Measurements from ENCODE around the gene BOLL. TPM values are rescaled to one million over a fixed set of nuclear protein-coding genes. Genes with fewer than 3 reads are reported as not detected.
"Not testable (repeated sequence)": the region's sequence is repeated elsewhere in the genome, so short reads cannot be mapped to it uniquely, and the experiment has no call there.

The BOLL gene
- total RNA-seq, 1 experiment from 2014 or later, result not detected

- not testable (repeated sequence) for H3K9me3 ChIP-seq, H3K27me3 ChIP-seq, H3K4me3 ChIP-seq
Observed at GRCh38 chr2:197728555-197729544, 56.3 kb downstream of the BOLL start.

GRCh38 chr2:197727011-197727410 lies 58.1 kb downstream of the BOLL start:
- no peaks in the 10 kb centered on the region for H3K36me3 ChIP-seq
- H3K27me3 ChIP-seq, result no peaks in the 10 kb centered on the region
- H3K9me3 ChIP-seq, result no peaks in the 10 kb centered on the region
- no peak overlapping the region for H3K4me3 ChIP-seq
- no peak for DNase-seq

More at GRCh38 chr2:197728555-197729544, 56.3 kb downstream of the BOLL start:
- not testable (repeated sequence) for DNase-seq, H3K36me3 ChIP-seq

- Histone ChIP-seq H3K4me3 (no peak overlapping the region), H3K36me3 (peaks cover 3% of the 10 kb centered on the region; the same call in 1 of the 2 replicates), H3K9me3 (no peaks in the 10 kb centered on the region), H3K27me3 (no peaks in the 10 kb centered on the region)
- DNase-seq, result no peak
Observed at GRCh38 chr2:197717863-197718262, 67.3 kb downstream of the BOLL start.

- H3K4me3 ChIP-seq, result no peak overlapping the region
Observed at GRCh38 chr2:197713271-197713670, 71.8 kb downstream of the BOLL start.

GRCh38 chr2:197711578-197711977 lies 73.5 kb downstream of the BOLL start:
- H3K36me3 ChIP-seq, result peaks cover 23% of the 10 kb centered on the region
- no peak for DNase-seq
- H3K27me3 ChIP-seq, result no peaks in the 10 kb centered on the region
- H3K4me3 ChIP-seq, result no peak overlapping the region
- no peaks in the 10 kb centered on the region for H3K9me3 ChIP-seq

More at GRCh38 chr2:197713271-197713670, 71.8 kb downstream of the BOLL start:
- H3K36me3 ChIP-seq, result peaks cover 21% of the 10 kb centered on the region
- no peaks in the 10 kb centered on the region for H3K9me3 ChIP-seq
- no peak for DNase-seq
- no peaks in the 10 kb centered on the region for H3K27me3 ChIP-seq

GRCh38 chr2:197710424-197711042 lies 74.6 kb downstream of the BOLL start:
- Histone ChIP-seq H3K9me3 (no peaks in the 10 kb centered on the region), H3K36me3 (peaks cover 23% of the 10 kb centered on the region)

GRCh38 chr2:197709140-197709539 lies 76.0 kb downstream of the BOLL start:
- H3K9me3 ChIP-seq, DNase-seq, H3K27me3 ChIP-seq, H3K4me3 ChIP-seq: not testable (repeated sequence)
- peaks cover 23% of the 10 kb centered on the region for H3K36me3 ChIP-seq

More at GRCh38 chr2:197710424-197711042, 74.6 kb downstream of the BOLL start:
- no peak for DNase-seq
- Histone ChIP-seq H3K4me3 (no peak overlapping the region), H3K27me3 (no peaks in the 10 kb centered on the region)

GRCh38 chr2:197708331-197708730 lies 76.8 kb downstream of the BOLL start:
- H3K9me3 ChIP-seq, result no peaks in the 10 kb centered on the region
- H3K36me3 ChIP-seq, result peaks cover 22% of the 10 kb centered on the region
- H3K4me3 ChIP-seq, result peak overlapping the region; percentile 94
- DNase-seq, result no peak
- H3K27me3 ChIP-seq, result no peaks in the 10 kb centered on the region

- no peaks in the 10 kb centered on the region for H3K9me3 ChIP-seq
- H3K27me3 ChIP-seq, result no peaks in the 10 kb centered on the region
- no peak for DNase-seq
- H3K4me3 ChIP-seq, result peak overlapping the region; percentile 94
- H3K36me3 ChIP-seq, result peaks cover 20% of the 10 kb centered on the region
Observed at GRCh38 chr2:197707316-197708213, 77.6 kb downstream of the BOLL start.

- Histone ChIP-seq H3K4me3 (peak overlapping the region; percentile 94), H3K36me3 (peaks cover 15% of the 10 kb centered on the region), H3K9me3 (no peaks in the 10 kb centered on the region), H3K27me3 (no peaks in the 10 kb centered on the region)
- DNase-seq, result no peak
Observed at GRCh38 chr2:197706839-197707207, 78.3 kb downstream of the BOLL start.

GRCh38 chr2:197705912-197706838 lies 78.9 kb downstream of the BOLL start:
- H3K36me3 ChIP-seq, result peaks cover 10% of the 10 kb centered on the region
- H3K27me3 ChIP-seq, result no peaks in the 10 kb centered on the region
- peak overlapping the region; percentile 94 for H3K4me3 ChIP-seq
- DNase-seq, result no peak
- H3K9me3 ChIP-seq, result no peaks in the 10 kb centered on the region

GRCh38 chr2:197705121-197705911 lies 79.8 kb downstream of the BOLL start, which contains the start of gene MARS2:
TSS of gene MARS2 (plus strand) at chr2:197705369. CDS start at chr2:197705406, 37 bp downstream.
- peak; percentile 91 for DNase-seq
- Histone ChIP-seq H3K36me3 (peaks cover 8% of the 10 kb centered on the region), H3K4me3 (peak within 1 kb of the TSS; percentile 94)

GRCh38 chr2:197704434-197705120 lies 80.5 kb downstream of the BOLL start:
- Histone ChIP-seq H3K4me3 (peak overlapping the region; percentile 94), H3K9me3 (no peaks in the 10 kb centered on the region), H3K36me3 (peaks cover 8% of the 10 kb centered on the region), H3K27me3 (no peaks in the 10 kb centered on the region)
- no peak for DNase-seq

More at GRCh38 chr2:197705121-197705911, 79.8 kb downstream of the BOLL start, which contains the start of gene MARS2:
- no peaks in the 10 kb centered on the region for H3K9me3 ChIP-seq
- no peaks in the 10 kb centered on the region for H3K27me3 ChIP-seq

GRCh38 chr2:197700960-197701359 lies 84.2 kb downstream of the BOLL start:
- Histone ChIP-seq H3K36me3 (no peaks in the 10 kb centered on the region), H3K4me3 (no peak overlapping the region), H3K9me3 (no peaks in the 10 kb centered on the region), H3K27me3 (no peaks in the 10 kb centered on the region)
- DNase-seq, result no peak

Measured in MG63 (cell line).